ENCODE data around the gene CD79B. TPM values are rescaled to one million over a fixed set of nuclear protein-coding genes. Genes with fewer than 3 reads are reported as not detected.
"Not testable (repeated sequence)": the region's sequence is repeated elsewhere in the genome, so short reads cannot be mapped to it uniquely, and the experiment has no call there.

The CD79B gene
- total RNA-seq, 1 donor from 2014 or later, result not detected

GRCh38 chr17:63881935-63882601 is 50.1 kb downstream of the CD79B start, which contains the start of gene GH2:
Gene GH2, minus strand, starts transcription at chr17:63881944. Its CDS starts 143 bp downstream, at chr17:63881801.
- no peaks in the 10 kb centered on the region for H3K4me1 Mint-ChIP-seq
- Histone ChIP-seq H2AFZ (replicated peaks) (peak within 1 kb of the TSS; percentile 87), H3K4me3 (no peak within 1 kb of the TSS), H3K9ac (no peak within 1 kb of the TSS), H3K79me2 (ENCODE audit: low read depth) (no peaks in the 10 kb centered on the region), H3K27me3 (no peaks in the 10 kb centered on the region), H3K4me1 (no peaks in the 10 kb centered on the region), H4K20me1 (ENCODE audit: low read depth) (no peaks in the 10 kb centered on the region), H3K27ac (no peak within 1 kb of the TSS), H3K4me2 (no peak within 1 kb of the TSS), H3F3A (ENCODE audit: low read depth) (peaks cover 4% of the 10 kb centered on the region), H3K9me3 (ENCODE audit: low read depth) (no peaks in the 10 kb centered on the region), H3K36me3 (no peaks in the 10 kb centered on the region)
- no peak within 1 kb of the TSS for H3K27ac Mint-ChIP-seq
- peak within 1 kb of the TSS; percentile 67 for H3K4me3 Mint-ChIP-seq
- peaks cover 8% of the 10 kb centered on the region for H3K27me3 Mint-ChIP-seq (ENCODE audit: insufficient read depth, low read depth)
- TF ChIP-seq, protein P1, sequence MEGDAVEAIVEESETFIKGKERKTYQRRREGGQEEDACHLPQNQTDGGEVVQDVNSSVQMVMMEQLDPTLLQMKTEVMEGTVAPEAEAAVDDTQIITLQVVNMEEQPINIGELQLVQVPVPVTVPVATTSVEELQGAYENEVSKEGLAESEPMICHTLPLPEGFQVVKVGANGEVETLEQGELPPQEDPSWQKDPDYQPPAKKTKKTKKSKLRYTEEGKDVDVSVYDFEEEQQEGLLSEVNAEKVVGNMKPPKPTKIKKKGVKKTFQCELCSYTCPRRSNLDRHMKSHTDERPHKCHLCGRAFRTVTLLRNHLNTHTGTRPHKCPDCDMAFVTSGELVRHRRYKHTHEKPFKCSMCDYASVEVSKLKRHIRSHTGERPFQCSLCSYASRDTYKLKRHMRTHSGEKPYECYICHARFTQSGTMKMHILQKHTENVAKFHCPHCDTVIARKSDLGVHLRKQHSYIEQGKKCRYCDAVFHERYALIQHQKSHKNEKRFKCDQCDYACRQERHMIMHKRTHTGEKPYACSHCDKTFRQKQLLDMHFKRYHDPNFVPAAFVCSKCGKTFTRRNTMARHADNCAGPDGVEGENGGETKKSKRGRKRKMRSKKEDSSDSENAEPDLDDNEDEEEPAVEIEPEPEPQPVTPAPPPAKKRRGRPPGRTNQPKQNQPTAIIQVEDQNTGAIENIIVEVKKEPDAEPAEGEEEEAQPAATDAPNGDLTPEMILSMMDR (IDR thresholded peaks at IDR 0.05), result peak; percentile 58
- no peak for TF ChIP-seq EZH2phosphoT487 (IDR thresholded peaks at IDR 0.05)
- peak; percentile 58 for DNase-seq (ENCODE audit: low spot score)
- H3K36me3 Mint-ChIP-seq, result no peaks in the 10 kb centered on the region
- H3K9me3 Mint-ChIP-seq, result no peaks in the 10 kb centered on the region

DNA sequence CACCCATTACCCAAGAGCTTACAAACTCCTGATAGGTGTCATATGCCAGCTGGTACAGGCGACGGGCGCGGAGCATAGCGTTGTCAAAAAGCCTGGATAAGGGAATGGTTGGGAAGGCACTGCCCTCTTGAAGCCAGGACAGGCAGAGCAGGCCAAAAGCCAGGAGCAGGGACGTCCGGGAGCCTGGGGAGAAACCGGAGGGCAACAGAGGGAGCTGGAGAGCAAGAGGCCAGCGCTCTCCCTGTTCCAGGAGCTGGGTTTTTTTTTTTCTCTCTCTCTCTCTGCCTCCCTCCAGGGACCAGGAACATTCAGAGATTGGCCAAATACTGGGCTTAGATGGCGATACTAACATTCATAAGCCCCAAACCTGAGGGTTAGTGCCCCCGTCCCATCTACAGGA is 50.8 kb downstream of the CD79B start:
- TF ChIP-seq, protein P1 (IDR thresholded peaks at IDR 0.05), result peak; percentile 31
- H3K9ac ChIP-seq; H3K27ac ChIP-seq; H3K4me3 ChIP-seq; H3K4me3 Mint-ChIP-seq; H3K9me3 Mint-ChIP-seq; H3K36me3 Mint-ChIP-seq; H3K27me3 ChIP-seq; H3K27ac Mint-ChIP-seq; H3K79me2 ChIP-seq (ENCODE audit: low read depth); H3K4me1 ChIP-seq; H3F3A ChIP-seq (ENCODE audit: low read depth); H3K4me1 Mint-ChIP-seq; H3K9me3 ChIP-seq (ENCODE audit: low read depth); H3K36me3 ChIP-seq; H3K4me2 ChIP-seq; H4K20me1 ChIP-seq (ENCODE audit: low read depth); H3K27me3 Mint-ChIP-seq (ENCODE audit: insufficient read depth, low read depth): not testable (repeated sequence)
- peak overlapping the region; percentile 87 for H2AFZ ChIP-seq (replicated peaks)
- DNase-seq (ENCODE audit: low spot score), result peak; percentile 58

GRCh38 chr17:63880706-63881105 is 51.4 kb downstream of the CD79B start:
- H3K36me3 ChIP-seq, result no peaks in the 10 kb centered on the region
- TF ChIP-seq EZH2 (IDR thresholded peaks at IDR 0.05), result no peak
- TF ChIP-seq, protein P1 (IDR thresholded peaks at IDR 0.05), result no peak
- TF ChIP-seq EZH2phosphoT487 (IDR thresholded peaks at IDR 0.05), result no peak
- peaks cover 8% of the 10 kb centered on the region for H3K27me3 Mint-ChIP-seq (ENCODE audit: insufficient read depth, low read depth)
- no peaks in the 10 kb centered on the region for H3K4me1 ChIP-seq
- DNase-seq (ENCODE audit: low spot score), result no peak
- peaks cover 4% of the 10 kb centered on the region for H3F3A ChIP-seq (ENCODE audit: low read depth)
- H3K9ac ChIP-seq, result no peak overlapping the region
- H3K9me3 Mint-ChIP-seq, result no peaks in the 10 kb centered on the region
- no peaks in the 10 kb centered on the region for H3K9me3 ChIP-seq (ENCODE audit: low read depth)
- H3K4me2 ChIP-seq, result no peak overlapping the region
- peak overlapping the region; percentile 87 for H2AFZ ChIP-seq (replicated peaks)
- no peak overlapping the region for H3K27ac ChIP-seq
- no peaks in the 10 kb centered on the region for H3K36me3 Mint-ChIP-seq
- H4K20me1 ChIP-seq (ENCODE audit: low read depth), result no peaks in the 10 kb centered on the region
- no peak overlapping the region for H3K4me3 ChIP-seq
- no peak overlapping the region for H3K4me3 Mint-ChIP-seq
- no peak overlapping the region for H3K27ac Mint-ChIP-seq
- no peaks in the 10 kb centered on the region for H3K27me3 ChIP-seq
- no peaks in the 10 kb centered on the region for H3K79me2 ChIP-seq (ENCODE audit: low read depth)
- H3K4me1 Mint-ChIP-seq, result no peaks in the 10 kb centered on the region

Small RNAs within 50 kb of the gene (small RNA-seq; reads per million reads assigned to genes)
- gene AC040958.1, result not detected
- gene AC127029.1, result not detected
- not detected for gene GH1

Other genes starting within 250 kb of the CD79B start
- gene LIMD2, start 232.2 kb downstream of the CD79B start, total RNA-seq (ENCODE audit: low replicate concordance), result 7.0 and 36.9 TPM in 2 replicates
- gene STRADA, start 190.5 kb downstream of the CD79B start, total RNA-seq (ENCODE audit: low replicate concordance), result 46.6 and 69.6 TPM in 2 replicates
- gene CCDC47, start 158.7 kb downstream of the CD79B start, total RNA-seq (ENCODE audit: low replicate concordance), result 49.2 and 60.8 TPM in 2 replicates
- 87.4 and 104 TPM in 2 replicates for gene DDX42, start 158.2 kb downstream of the CD79B start, total RNA-seq (ENCODE audit: low replicate concordance)
- gene PSMC5, start 104.9 kb downstream of the CD79B start, total RNA-seq (ENCODE audit: low replicate concordance), result 49.6 and 69.7 TPM in 2 replicates
- gene FTSJ3, start 104.7 kb downstream of the CD79B start, total RNA-seq (ENCODE audit: low replicate concordance), result 21.8 and 44.3 TPM in 2 replicates
- 80.7 and 100 TPM in 2 replicates for gene SMARCD2, start 89.6 kb downstream of the CD79B start, total RNA-seq (ENCODE audit: low replicate concordance)
- not detected in 2 replicates for gene CSH2, start 58.7 kb downstream of the CD79B start, total RNA-seq (ENCODE audit: low replicate concordance)
- gene GH2, start 50.4 kb downstream of the CD79B start, total RNA-seq (ENCODE audit: low replicate concordance), result not detected in 2 replicates
- gene CSH1, start 35.8 kb downstream of the CD79B start, total RNA-seq (ENCODE audit: low replicate concordance), result not detected in 2 replicates
- gene CSHL1, start 21.1 kb downstream of the CD79B start, total RNA-seq (ENCODE audit: low replicate concordance), result not detected in 2 replicates
- gene GH1, start 13.5 kb downstream of the CD79B start, total RNA-seq (ENCODE audit: low replicate concordance), result not detected in 2 replicates
- 1.8 and 4.2 TPM in 2 replicates for gene SCN4A, start 40.6 kb upstream of the CD79B start, total RNA-seq (ENCODE audit: low replicate concordance)
- 0.95 and 1.5 TPM in 2 replicates for gene PRR29, start 66.0 kb upstream of the CD79B start, total RNA-seq (ENCODE audit: low replicate concordance)
- gene ICAM2, start 88.3 kb upstream of the CD79B start, total RNA-seq (ENCODE audit: low replicate concordance), result not detected in 2 replicates
- 2.4 and 4.3 TPM in 2 replicates for gene ERN1, start 197.8 kb upstream of the CD79B start, total RNA-seq (ENCODE audit: low replicate concordance)

Data from neural progenitor cell (in vitro differentiated cells).